ENCODE measurements around the gene FIBIN. TPM values are rescaled to one million over a fixed set of nuclear protein-coding genes. Genes with fewer than 3 reads are reported as not detected.
A peak's percentile ranks its signal among the peaks of the same experiment; 100 is the strongest.

The FIBIN gene
- total RNA-seq, 1 donor from 2014 or later: 0.75 TPM

- Mint-ChIP-seq H3K4me1 (ENCODE audit: low read depth, unreplicated experiment) (peaks cover 3% of the 10 kb centered on the region), H3K36me3 (ENCODE audit: low read depth, unreplicated experiment) (no peaks in the 10 kb centered on the region), H3K27ac (ENCODE audit: unreplicated experiment) (no peak overlapping the region), H3K27me3 (ENCODE audit: low read depth, unreplicated experiment) (peaks cover 2% of the 10 kb centered on the region), H3K9me3 (ENCODE audit: unreplicated experiment) (no peaks in the 10 kb centered on the region), H3K4me3 (ENCODE audit: unreplicated experiment) (no peak overlapping the region)
- Histone ChIP-seq H3K79me2 (ENCODE audit: insufficient read depth, low read length) (no peaks in the 10 kb centered on the region), H3K4me2 (ENCODE audit: low read length) (no peak overlapping the region), H3K27me3 (ENCODE audit: insufficient read depth, low read length) (no peaks in the 10 kb centered on the region), H3K27ac (ENCODE audit: low read depth, low read length) (no peak overlapping the region), H3K4me1 (ENCODE audit: insufficient read depth, low read length) (no peaks in the 10 kb centered on the region), H2AFZ (ENCODE audit: low read depth, low read length) (no peak overlapping the region), H3K9ac (ENCODE audit: low read length) (no peak overlapping the region), H3K4me3 (ENCODE audit: insufficient read depth, low read depth, low read length) (no peak overlapping the region), H3K36me3 (ENCODE audit: insufficient read depth, low read length) (no peaks in the 10 kb centered on the region), H3K9me3 (ENCODE audit: insufficient read depth, low read depth, low read length) (no peaks in the 10 kb centered on the region), H4K20me1 (ENCODE audit: insufficient read depth, low read length) (no peaks in the 10 kb centered on the region)
- no peak for TF ChIP-seq CTCF (IDR thresholded peaks at IDR 0.05; ENCODE audit: insufficient read depth, low read depth, low read length)
- TF ChIP-seq EZH2 (IDR thresholded peaks at IDR 0.05; ENCODE audit: insufficient read depth, low read length): no peak
- DNase-seq (ENCODE audit: low read depth) (no peak), FAIRE-seq (no peak)
These were observed 10.2 kb downstream of the FIBIN start for GRCh38 chr11:27004103-27004502.

GRCh38 chr11:27008811-27009535 lies 15.1 kb downstream of the FIBIN start:
- Histone ChIP-seq H3K4me3 (ENCODE audit: insufficient read depth, low read depth, low read length) (no peak overlapping the region), H3K79me2 (ENCODE audit: insufficient read depth, low read length) (no peaks in the 10 kb centered on the region), H2AFZ (ENCODE audit: low read depth, low read length) (no peak overlapping the region), H3K27me3 (ENCODE audit: insufficient read depth, low read length) (no peaks in the 10 kb centered on the region), H3K9ac (ENCODE audit: low read length) (no peak overlapping the region), H3K4me1 (ENCODE audit: insufficient read depth, low read length) (peaks cover 15% of the 10 kb centered on the region), H3K36me3 (ENCODE audit: insufficient read depth, low read length) (no peaks in the 10 kb centered on the region), H4K20me1 (ENCODE audit: insufficient read depth, low read length) (no peaks in the 10 kb centered on the region), H3K4me2 (ENCODE audit: low read length) (no peak overlapping the region), H3K9me3 (ENCODE audit: insufficient read depth, low read depth, low read length) (no peaks in the 10 kb centered on the region), H3K27ac (ENCODE audit: low read depth, low read length) (no peak overlapping the region)
- FAIRE-seq (no peak), DNase-seq (ENCODE audit: low read depth) (peak; percentile 26)
- Mint-ChIP-seq H3K4me1 (ENCODE audit: low read depth, unreplicated experiment) (peaks cover 30% of the 10 kb centered on the region), H3K27me3 (ENCODE audit: low read depth, unreplicated experiment) (peaks cover 2% of the 10 kb centered on the region), H3K36me3 (ENCODE audit: low read depth, unreplicated experiment) (no peaks in the 10 kb centered on the region), H3K4me3 (ENCODE audit: unreplicated experiment) (no peak overlapping the region), H3K9me3 (ENCODE audit: unreplicated experiment) (no peaks in the 10 kb centered on the region), H3K27ac (ENCODE audit: unreplicated experiment) (no peak overlapping the region)
- TF ChIP-seq EZH2 (IDR thresholded peaks at IDR 0.05; ENCODE audit: insufficient read depth, low read length): no peak
- no peak for TF ChIP-seq CTCF (IDR thresholded peaks at IDR 0.05; ENCODE audit: insufficient read depth, low read depth, low read length)

GRCh38 chr11:27011560-27012233 lies 17.8 kb downstream of the FIBIN start:
- no peak overlapping the region for H3K9ac ChIP-seq (ENCODE audit: low read length)
- no peaks in the 10 kb centered on the region for H3K27me3 ChIP-seq (ENCODE audit: insufficient read depth, low read length)
- no peak overlapping the region for H3K4me3 ChIP-seq (ENCODE audit: insufficient read depth, low read depth, low read length)
- peaks cover 1% of the 10 kb centered on the region for H3K27me3 Mint-ChIP-seq (ENCODE audit: low read depth, unreplicated experiment)
- H3K4me2 ChIP-seq (ENCODE audit: low read length): peak overlapping the region; percentile 68
- peak overlapping the region; percentile 66 for H3K27ac Mint-ChIP-seq (ENCODE audit: unreplicated experiment)
- H3K4me1 Mint-ChIP-seq (ENCODE audit: low read depth, unreplicated experiment): peaks cover 35% of the 10 kb centered on the region
- FAIRE-seq (no peak), DNase-seq (ENCODE audit: low read depth) (no peak)
- H3K9me3 Mint-ChIP-seq (ENCODE audit: unreplicated experiment): no peaks in the 10 kb centered on the region
- H3K27ac ChIP-seq (ENCODE audit: low read depth, low read length): peak overlapping the region; percentile 8
- no peaks in the 10 kb centered on the region for H3K36me3 ChIP-seq (ENCODE audit: insufficient read depth, low read length)
- no peaks in the 10 kb centered on the region for H3K36me3 Mint-ChIP-seq (ENCODE audit: low read depth, unreplicated experiment)
- no peak overlapping the region for H3K4me3 Mint-ChIP-seq (ENCODE audit: unreplicated experiment)
- TF ChIP-seq EZH2 (IDR thresholded peaks at IDR 0.05; ENCODE audit: insufficient read depth, low read length) (no peak), CTCF (IDR thresholded peaks at IDR 0.05; ENCODE audit: insufficient read depth, low read depth, low read length) (no peak)
- no peaks in the 10 kb centered on the region for H4K20me1 ChIP-seq (ENCODE audit: insufficient read depth, low read length)
- H3K4me1 ChIP-seq (ENCODE audit: insufficient read depth, low read length): peaks cover 17% of the 10 kb centered on the region
- peak overlapping the region; percentile 23 for H2AFZ ChIP-seq (ENCODE audit: low read depth, low read length)
- no peaks in the 10 kb centered on the region for H3K9me3 ChIP-seq (ENCODE audit: insufficient read depth, low read depth, low read length)
- H3K79me2 ChIP-seq (ENCODE audit: insufficient read depth, low read length): no peaks in the 10 kb centered on the region

All from astrocyte (in vitro differentiated cells and primary cell).